Measurements from ENCODE around the gene KCTD14. TPM values are rescaled to one million over a fixed set of nuclear protein-coding genes. Genes with fewer than 3 reads are reported as not detected.
"Not testable (repeated sequence)": the region's sequence is repeated elsewhere in the genome, so short reads cannot be mapped to it uniquely, and the experiment has no call there.

KCTD14 gene
- total RNA-seq, 1 experiment from 2014 or later, result 8.2 TPM

- ChIA-PET POLR2A (interaction anchor here (0.8 kb wide), 1 partner anchor 37 kb away, joined by 3 read pairs; no protein-coding TSS in a partner anchor), CTCF (interaction anchor here (0.9 kb wide), 1 partner anchor 15 kb away, joined by 8 read pairs; no protein-coding TSS in a partner anchor)
- BruUV-seq (replicated peaks), result no TSS peak
- Histone ChIP-seq H3K36me3 (ENCODE audit: control insufficient read depth, insufficient read depth, low read length) (no peaks in the 10 kb centered on the region), H3K4me3 (ENCODE audit: low read depth, low read length) (no peak overlapping the region), H3K9me3 (no peaks in the 10 kb centered on the region), H3K27me3 (replicated peaks; ENCODE audit: control insufficient read depth, insufficient read depth, low read length) (no peaks in the 10 kb centered on the region), H3K4me1 (peaks cover 6% of the 10 kb centered on the region; the same call in 1 of the 2 replicates)
- Mint-ChIP-seq H3K27me3 (ENCODE audit: insufficient read depth, unreplicated experiment) (no peaks in the 10 kb centered on the region), H3K27ac (ENCODE audit: unreplicated experiment) (no peak overlapping the region), H3K36me3 (ENCODE audit: insufficient read depth, unreplicated experiment) (peaks cover 5% of the 10 kb centered on the region), H3K4me3 (ENCODE audit: unreplicated experiment) (no peak overlapping the region), H3K4me1 (ENCODE audit: low read depth, unreplicated experiment) (peaks cover 7% of the 10 kb centered on the region), H3K9me3 (ENCODE audit: unreplicated experiment) (no peaks in the 10 kb centered on the region)
- intact Hi-C loops (cut with micrococcal nuclease; ENCODE audit: unreplicated experiment), result no loop called here
- no peak for TF ChIP-seq CTCF (IDR thresholded peaks at IDR 0.05; ENCODE audit: insufficient read depth in 1 of 2, low read depth in 1 of 2, low read length in 1 of 2, severe bottlenecking in 1 of 2, unreplicated experiment in 1 of 2)
- no peak for DNase-seq
These were observed 8.6 kb upstream of the KCTD14 start for GRCh38 chr11:78031629-78032028.

GRCh38 chr11:78030429-78031325 is 7.6 kb upstream of the KCTD14 start:
- Mint-ChIP-seq H3K9me3 (ENCODE audit: unreplicated experiment) (no peaks in the 10 kb centered on the region), H3K27ac (ENCODE audit: unreplicated experiment) (no peak overlapping the region), H3K4me3 (ENCODE audit: unreplicated experiment) (no peak overlapping the region), H3K36me3 (ENCODE audit: insufficient read depth, unreplicated experiment) (peaks cover 5% of the 10 kb centered on the region), H3K27me3 (ENCODE audit: insufficient read depth, unreplicated experiment) (no peaks in the 10 kb centered on the region), H3K4me1 (ENCODE audit: low read depth, unreplicated experiment) (peaks cover 7% of the 10 kb centered on the region)
- no peak for TF ChIP-seq CTCF (IDR thresholded peaks at IDR 0.05; ENCODE audit: insufficient read depth in 1 of 2, low read depth in 1 of 2, low read length in 1 of 2, severe bottlenecking in 1 of 2, unreplicated experiment in 1 of 2)
- intact Hi-C loops (cut with micrococcal nuclease; ENCODE audit: unreplicated experiment), result no loop called here
- ChIA-PET CTCF (interaction anchor here (1.4 kb wide), 1 partner anchor 15 kb away, joined by 5 read pairs; no protein-coding TSS in a partner anchor), POLR2A (interaction anchor here (0.5 to 1.2 kb wide), 3 partner anchors 30 to 38 kb away, joined by 4 to 8 read pairs (median 5); partner anchors contain the start of gene INTS4)
- H3K4me3 ChIP-seq (ENCODE audit: low read depth, low read length), result no peak overlapping the region
- H3K27me3 ChIP-seq (replicated peaks; ENCODE audit: control insufficient read depth, insufficient read depth, low read length), result no peaks in the 10 kb centered on the region
- no TSS peak for BruUV-seq (replicated peaks)
- DNase-seq, result no peak
- no peaks in the 10 kb centered on the region for H3K36me3 ChIP-seq (ENCODE audit: control insufficient read depth, insufficient read depth, low read length)
- no peaks in the 10 kb centered on the region for H3K9me3 ChIP-seq
- peaks cover 6% of the 10 kb centered on the region; the same call in 1 of the 2 replicates for H3K4me1 ChIP-seq

GRCh38 chr11:78028423-78028822 is 5.3 kb upstream of the KCTD14 start:
- H3K4me1 ChIP-seq, result peaks cover 12% of the 10 kb centered on the region; the same call in 1 of the 2 replicates

More at GRCh38 chr11:78028423-78028822, 5.3 kb upstream of the KCTD14 start:
- H3K36me3 ChIP-seq (ENCODE audit: control insufficient read depth, insufficient read depth, low read length); H3K27me3 Mint-ChIP-seq (ENCODE audit: insufficient read depth, unreplicated experiment); H3K4me3 ChIP-seq (ENCODE audit: low read depth, low read length); H3K36me3 Mint-ChIP-seq (ENCODE audit: insufficient read depth, unreplicated experiment); CTCF ChIA-PET; H3K9me3 Mint-ChIP-seq (ENCODE audit: unreplicated experiment); H3K4me3 Mint-ChIP-seq (ENCODE audit: unreplicated experiment); BruUV-seq (replicated peaks); DNase-seq; H3K9me3 ChIP-seq; H3K27ac Mint-ChIP-seq (ENCODE audit: unreplicated experiment); intact Hi-C loops (cut with micrococcal nuclease; ENCODE audit: unreplicated experiment); H3K4me1 Mint-ChIP-seq (ENCODE audit: low read depth, unreplicated experiment); H3K27me3 ChIP-seq (replicated peaks; ENCODE audit: control insufficient read depth, insufficient read depth, low read length): not testable (repeated sequence)
- POLR2A ChIA-PET, result interaction anchor here (0.6 kb wide), 1 partner anchor 28 kb away, joined by 4 read pairs; no protein-coding TSS in a partner anchor

Data from Caco-2 (cell line).